ENCODE measurements around the gene CFAP57.

GRCh38 chr1:43229826-43230780, 58.0 kb downstream of the CFAP57 start:
- no peak for TF ChIP-seq FOXM1 (IDR thresholded peaks at IDR 0.05; ENCODE audit: borderline replicate concordance)
- TF ChIP-seq BHLHE40 (IDR thresholded peaks at IDR 0.05; ENCODE audit: borderline replicate concordance): no peak
- no peak for TF ChIP-seq ELF4 (IDR thresholded peaks at IDR 0.05)
- TF ChIP-seq PKNOX1 (IDR thresholded peaks at IDR 0.05): no peak
- TF ChIP-seq FOXA1 (IDR thresholded peaks at IDR 0.05): no peak
- TF ChIP-seq SUZ12 (IDR thresholded peaks at IDR 0.05): no peak
